LNCaP clone FGC (cell line): ENCODE measurements around the gene ASAP2.

ENCODE experiments used
- DNase-seq: peaks from one replicate; pipeline ENCODE4 v3.0.0-alpha.2; 2011; ENCODE audit warnings: low read depth
- H3K4me3 ChIP-seq: 2 replicates; pipeline ENCODE4 v1.5.1; 2011; ENCODE audit warnings: mild to moderate bottlenecking, low read depth, low read length, control low read depth
- CTCF ChIP-seq: IDR thresholded peaks from 2 replicates; pipeline ENCODE4 v1.5.1; 2012; ENCODE audit warnings: mild to moderate bottlenecking; ENCODE audit not compliant: control insufficient read depth, insufficient read depth; ENCODE audit errors: extremely low read depth

ASAP2 gene

GRCh38 chr2:9315280-9315847 is 108.8 kb downstream of the ASAP2 start:
- TF ChIP-seq CTCF: no peak
- no peak for DNase-seq
- no peak overlapping the region for H3K4me3 ChIP-seq

- no peak overlapping the region for H3K4me3 ChIP-seq
- DNase-seq: no peak
- TF ChIP-seq CTCF: no peak
Measured at GRCh38 chr2:9317559-9317958, 110.9 kb downstream of the ASAP2 start.

- DNase-seq: no peak
- no peak for TF ChIP-seq CTCF
- no peak overlapping the region for H3K4me3 ChIP-seq
Measured at GRCh38 chr2:9318461-9319337, 112.1 kb downstream of the ASAP2 start.

- no peak for TF ChIP-seq CTCF
- H3K4me3 ChIP-seq: no peak overlapping the region
- no peak for DNase-seq
Measured at GRCh38 chr2:9319338-9319715, 112.7 kb downstream of the ASAP2 start.

- no peak for TF ChIP-seq CTCF
- DNase-seq: no peak
- no peak overlapping the region for H3K4me3 ChIP-seq
Measured at GRCh38 chr2:9322576-9322975, 116.0 kb downstream of the ASAP2 start.

GRCh38 chr2:9325428-9325827 is 118.8 kb downstream of the ASAP2 start:
- no peak overlapping the region for H3K4me3 ChIP-seq
- no peak for TF ChIP-seq CTCF
- no peak for DNase-seq
